H1 (cell line): ENCODE data around the gene HIVEP3. TPM values are rescaled to one million over a fixed set of nuclear protein-coding genes. Genes with fewer than 3 reads are reported as not detected.

Experiments used
- CTCF ChIA-PET: fragments of 300-600 bp; sonication (Branson Sonifier 250); formaldehyde crosslinking; loops from one replicate; lab custom pipeline; 2021; ENCODE audit not compliant: partially characterized antibody; lab: Charles Lee
- POLR2A ChIA-PET: fragments of 300-600 bp; sonication (Branson Sonifier 250); formaldehyde crosslinking; loops from one replicate; lab custom pipeline; 2021; ENCODE audit warnings: inconsistent platforms; ENCODE audit not compliant: partially characterized antibody; lab: Charles Lee
- DNase-seq, 2 experiments: peaks; one replicate each; pipeline versions ENCODE4 v3.0.0 to v3.0.0-alpha.2; 2010 to 2022; ENCODE audit warnings: low spot score in 2 of 2, low read depth in 1 of 2, mixed read lengths in 1 of 2
- FAIRE-seq: peaks from 2 replicates; lab custom pipeline; 2011; peaks lifted over from hg19 to GRCh38; lab: Jason Lieb, UNC
- H2AFZ ChIP-seq: 2 replicates; pipeline ENCODE4 v1.8.1; 2012; ENCODE audit warnings: low read length, inconsistent platforms
- H2AK5ac ChIP-seq: 2 replicates; pipeline ENCODE4 v1.6.1; 2013; ENCODE audit warnings: low read depth, low read length
- H2BK120ac ChIP-seq: replicated peaks from 2 replicates; pipeline ENCODE3; 2013; ENCODE audit warnings: low read depth, low read length, inconsistent platforms
- H2BK12ac ChIP-seq: 2 replicates; pipeline ENCODE4 v1.6.1; 2013; ENCODE audit warnings: low read depth, low read length
- H2BK15ac ChIP-seq: 2 replicates; pipeline ENCODE4 v1.6.1; 2013; ENCODE audit warnings: low read length
- H2BK20ac ChIP-seq: 2 replicates; pipeline ENCODE4 v1.6.1; 2013; ENCODE audit warnings: low read length
- H2BK5ac ChIP-seq: 2 replicates; pipeline ENCODE4 v1.6.1; 2013; ENCODE audit warnings: low read depth, low read length
- H3K14ac ChIP-seq: 2 replicates; pipeline ENCODE4 v1.6.1; 2013; ENCODE audit warnings: inconsistent platforms; ENCODE audit not compliant: insufficient read length
- H3K18ac ChIP-seq: 2 replicates; pipeline ENCODE4 v1.6.1; 2013; ENCODE audit warnings: low read length; ENCODE audit errors: extremely low read depth
- H3K23ac ChIP-seq: 2 replicates; pipeline ENCODE4 v1.6.1; 2013; ENCODE audit warnings: inconsistent platforms; ENCODE audit not compliant: insufficient read length
- H3K23me2 ChIP-seq: 2 replicates; pipeline ENCODE4 v1.6.1; 2013; ENCODE audit warnings: low read depth, low read length
- H3K27ac ChIP-seq: 2 replicates; pipeline ENCODE4 v1.6.1; 2011; ENCODE audit warnings: low read depth, low read length, inconsistent platforms
- H3K27me3 ChIP-seq, 4 experiments: replicated peaks in 1 of 4; 1 replicate in 1 of 4; 2 replicates in 3 of 4; pipeline versions ENCODE4 v1.6.1 to v1.8.1; 2011 to 2013; ENCODE audit warnings: low read length in 3 of 4, mild to moderate bottlenecking in 3 of 4, inconsistent platforms in 2 of 4, mixed read lengths in 2 of 4, moderate library complexity in 1 of 4; ENCODE audit not compliant: control insufficient read depth in 3 of 4, insufficient read depth in 3 of 4; ENCODE audit errors: extremely low read depth in 1 of 4
- H3K36me3 ChIP-seq, 4 experiments: 2 replicates each; pipeline versions ENCODE4 v1.6.1 to v1.8.1; 2011 to 2013; ENCODE audit warnings: mild to moderate bottlenecking in 4 of 4, low read length in 3 of 4, moderate library complexity in 2 of 4, control low read depth in 1 of 4, inconsistent platforms in 1 of 4; ENCODE audit not compliant: insufficient read depth in 4 of 4, control insufficient read depth in 2 of 4
- H3K4ac ChIP-seq: replicated peaks from 2 replicates; pipeline ENCODE3; 2013; ENCODE audit warnings: low read length, low read depth, mixed read lengths, inconsistent platforms; ENCODE audit not compliant: insufficient read length
- H3K4me1 ChIP-seq, 4 experiments: replicated peaks in 1 of 4; 1 replicate in 1 of 4; 2 replicates in 3 of 4; pipeline versions ENCODE4 v1.6.1 to v1.8.1; 2011 to 2013; ENCODE audit warnings: low read length in 3 of 4, inconsistent platforms in 2 of 4, mixed read lengths in 1 of 4; ENCODE audit not compliant: insufficient read depth in 4 of 4, control insufficient read depth in 3 of 4
- H3K4me2 ChIP-seq, 2 experiments: 2 replicates each; pipeline versions ENCODE4 v1.6.1 to v1.8.1; 2011 to 2013; ENCODE audit warnings: low read depth in 2 of 2, low read length in 2 of 2, control low read depth in 1 of 2, inconsistent platforms in 1 of 2, mild to moderate bottlenecking in 1 of 2; ENCODE audit not compliant: insufficient read depth in 1 of 2
- H3K4me3 ChIP-seq, 4 experiments: fragments of 200-600, 300-600 bp in 1 of 4; sonication (generic), shearing (Covaris generic), sonication (Bioruptor Twin) in 1 of 4; 2 replicates each; pipeline versions ENCODE4 v1.5.1 to v1.8.1; 2011 to 2016; ENCODE audit warnings: low read length in 4 of 4, low read depth in 3 of 4, control low read depth in 2 of 4, inconsistent platforms in 2 of 4, mild to moderate bottlenecking in 2 of 4, mixed read lengths in 1 of 4, moderate library complexity in 1 of 4; ENCODE audit not compliant: insufficient read depth in 2 of 4; ENCODE audit errors: extremely low read depth in 1 of 4
- H3K56ac ChIP-seq: replicated peaks from 2 replicates; pipeline ENCODE3; 2013; ENCODE audit warnings: low read depth, mild to moderate bottlenecking, mixed read lengths, low read length, inconsistent platforms; ENCODE audit not compliant: insufficient read length
- H3K79me1 ChIP-seq: 2 replicates; pipeline ENCODE4 v1.6.1; 2013; ENCODE audit warnings: low read depth, low read length, control low read depth
- H3K79me2 ChIP-seq, 2 experiments: 2 replicates each; pipeline versions ENCODE4 v1.6.1 to v1.8.1; 2012 to 2013; ENCODE audit warnings: low read length in 2 of 2, mild to moderate bottlenecking in 2 of 2, inconsistent platforms in 1 of 2; ENCODE audit not compliant: insufficient read depth in 2 of 2, control insufficient read depth in 1 of 2
- H3K9ac ChIP-seq, 4 experiments: replicated peaks in 1 of 4; 1 replicate in 1 of 4; 2 replicates in 3 of 4; pipeline versions ENCODE4 v1.6.1 to v1.8.1; 2011 to 2013; ENCODE audit warnings: low read depth in 3 of 4, low read length in 3 of 4, control low read depth in 2 of 4, mild to moderate bottlenecking in 2 of 4, moderate library complexity in 2 of 4, inconsistent platforms in 1 of 4; ENCODE audit errors: extremely low read depth in 1 of 4
- H3K9me3 ChIP-seq, 2 experiments: 2 replicates each; pipeline versions ENCODE4 v1.6.1 to v1.8.1; 2012 to 2013; ENCODE audit warnings: mild to moderate bottlenecking in 2 of 2, moderate library complexity in 2 of 2, control low read depth in 1 of 2, inconsistent platforms in 1 of 2, low read depth in 1 of 2, low read length in 1 of 2, mixed read lengths in 1 of 2; ENCODE audit not compliant: insufficient read depth in 2 of 2
- H4K20me1 ChIP-seq, 2 experiments: replicated peaks in 1 of 2; 2 replicates each; pipeline versions ENCODE3 to v1.8.1; 2011 to 2013; ENCODE audit warnings: inconsistent platforms in 2 of 2, low read length in 2 of 2, mild to moderate bottlenecking in 1 of 2; ENCODE audit not compliant: insufficient read depth in 2 of 2, control insufficient read depth in 1 of 2
- H4K5ac ChIP-seq: 2 replicates; pipeline ENCODE4 v1.6.1; 2013; ENCODE audit warnings: low read length, low read depth, mixed read lengths, inconsistent platforms; ENCODE audit not compliant: insufficient read length
- H4K8ac ChIP-seq: 2 replicates; pipeline ENCODE4 v1.8.0; 2013; ENCODE audit warnings: mild to moderate bottlenecking, moderate library complexity, low read length, inconsistent platforms; ENCODE audit not compliant: insufficient read depth; ENCODE audit errors: extremely low read depth
- H4K91ac ChIP-seq: replicated peaks from 2 replicates; pipeline ENCODE3; 2013; ENCODE audit warnings: low read length, mixed read lengths, inconsistent platforms; ENCODE audit not compliant: insufficient read length
- CREB1 ChIP-seq: IDR thresholded peaks from 2 replicates; pipeline ENCODE4 v1.6.1; 2012; ENCODE audit warnings: inconsistent platforms
- CTBP2 ChIP-seq: IDR thresholded peaks from 2 replicates; pipeline ENCODE4 v1.7.0; 2011; ENCODE audit warnings: borderline replicate concordance, mild to moderate bottlenecking, moderate library complexity, mixed read lengths, low read length; ENCODE audit not compliant: insufficient read depth, insufficient read length
- FOSL1 ChIP-seq: IDR thresholded peaks from 2 replicates; pipeline ENCODE4 v1.6.1; 2011; ENCODE audit warnings: mild to moderate bottlenecking, low read depth, low read length, moderate library complexity; ENCODE audit not compliant: insufficient read depth
- JUN ChIP-seq: IDR thresholded peaks from 2 replicates; pipeline ENCODE4 v1.6.1; 2011; ENCODE audit warnings: low read depth, mild to moderate bottlenecking, improper control_type of control experiment, low read length
- JUND ChIP-seq: IDR thresholded peaks from 2 replicates; pipeline ENCODE4 v1.6.1; 2011; ENCODE audit warnings: mild to moderate bottlenecking, improper control_type of control experiment, low read length
- KDM4A ChIP-seq: IDR thresholded peaks from one replicate; pipeline ENCODE4 v1.7.1; 2012; ENCODE audit warnings: low read depth, mild to moderate bottlenecking, moderate library complexity, low read length, inconsistent platforms; ENCODE audit not compliant: severe bottlenecking
- MAFK ChIP-seq: IDR thresholded peaks from 2 replicates; pipeline ENCODE4 v1.6.1; 2012; ENCODE audit warnings: low read depth, mild to moderate bottlenecking, improper control_type of control experiment, low read length
- NRF1 ChIP-seq: IDR thresholded peaks from 2 replicates; pipeline ENCODE4 v1.6.1; 2011; ENCODE audit warnings: mild to moderate bottlenecking, low read depth, low read length, improper control_type of control experiment
- PHF8 ChIP-seq: fragments of 200-600 bp; sonication (generic); conservative IDR thresholded peaks from 2 replicates; pipeline ENCODE4 v1.7.1; 2012; ENCODE audit warnings: low read depth, mild to moderate bottlenecking, inconsistent platforms, low read length, moderate library complexity
- RBBP5 ChIP-seq: IDR thresholded peaks from 2 replicates; pipeline ENCODE4 v1.7.1; 2012; ENCODE audit warnings: low read depth, mild to moderate bottlenecking, inconsistent platforms, low read length, moderate library complexity, borderline replicate concordance
- SIRT6 ChIP-seq: IDR thresholded peaks from one replicate; pipeline ENCODE4 v1.7.1; 2012; ENCODE audit warnings: low read length, inconsistent platforms
- SIX5 ChIP-seq: IDR thresholded peaks from 2 replicates; pipeline ENCODE4 v1.6.1; 2011; ENCODE audit warnings: mild to moderate bottlenecking, low read depth, low read length
- SP2 ChIP-seq: IDR thresholded peaks from 2 replicates; pipeline ENCODE4 v1.6.1; 2012; ENCODE audit warnings: mild to moderate bottlenecking, low read length, inconsistent platforms
- SP4 ChIP-seq: IDR thresholded peaks from 2 replicates; pipeline ENCODE4 v1.6.1; 2012; ENCODE audit warnings: low read length, inconsistent platforms
- TBP ChIP-seq: IDR thresholded peaks from 2 replicates; pipeline ENCODE4 v1.6.1; 2011; ENCODE audit warnings: low read depth, low read length, improper control_type of control experiment
- TCF12 ChIP-seq: IDR thresholded peaks from 2 replicates; pipeline ENCODE4 v1.6.1; 2011; ENCODE audit warnings: low read depth, mild to moderate bottlenecking, low read length
- WGBS, 2 experiments: shearing (Covaris generic) in 1 of 2; methylation state at CpG; one replicate each; pipeline versions ENCODE4 v1.1.6 to v1.1.7; 2013 to 2015; ENCODE audit warnings: low lambda C conversion rate in 2 of 2, mixed read lengths in 2 of 2, inconsistent platforms in 1 of 2, low coverage in 1 of 2, missing lambda C conversion rate in 1 of 2; ENCODE audit not compliant: insufficient replicate concordance in 2 of 2, insufficient coverage in 1 of 2, insufficient read length in 1 of 2; ENCODE audit errors: extremely low coverage in 1 of 2, missing lambda C conversion rate in 1 of 2; 5-methylcytosine and 5-hydroxymethylcytosine counted together
- polyA plus RNA-seq, 7 experiments: library from polyadenylated mRNA; depleted of rRNA in 3 of 7; stranded (reverse) in 5 of 7; unstranded in 2 of 7; fragments of >200 nt in 5 of 7; fragments of 200-250 nt in 2 of 7; gene quantifications; 1 replicate in 5 of 7; 2 replicates in 1 of 7; 4 replicates in 1 of 7; pipeline versions ENCODE4 v1.2.1 to v1.2.3, GENCODE V29; 2011 to 2013; ENCODE audit warnings: missing spikeins in 2 of 7, mixed read lengths in 2 of 7
- total RNA-seq: library from RNA; stranded (reverse); fragmentation: NEBNext Ultra II Directional; extraction: Animal tissue kit (Norgen Biotek cat#: 25700); gene quantifications from 2 replicates; pipeline ENCODE4 v1.2.1, GENCODE V29; 2021

Gene HIVEP3
- total and polyA plus RNA-seq, 2 of the 8 experiments (the other 6 are each of a cell fraction or from before 2014, with no cell fraction given): 0.24 to 0.69 TPM

GRCh38 chr1:41648844-41649243 is 269.9 kb downstream of the HIVEP3 start:
- Histone ChIP-seq H3K27me3 (no peaks in the 10 kb centered on the region), H3K36me3 (no peaks in the 10 kb centered on the region), H2BK15ac (no peak overlapping the region), H3K4ac (no peak overlapping the region), H3K18ac (no peak overlapping the region), H3K4me3 (no peak overlapping the region), H2BK120ac (no peak overlapping the region), H4K91ac (no peak overlapping the region), H2AFZ (no peak overlapping the region), H2AK5ac (no peak overlapping the region), H4K8ac (no peak overlapping the region), H3K79me2 (no peaks in the 10 kb centered on the region), H3K79me1 (no peaks in the 10 kb centered on the region), H3K27ac (no peak overlapping the region), H3K4me1 (peaks cover 0 to 7% (median 2%) of the 10 kb centered on the region in 4 experiments; a peak in 4 of 7 replicates), H3K9ac (no peak overlapping the region), H3K14ac (no peak overlapping the region), H2BK20ac (no peak overlapping the region), H3K23ac (no peak overlapping the region), H3K9me3 (no peaks in the 10 kb centered on the region), H2BK12ac (no peak overlapping the region), H3K4me2 (no peak overlapping the region), H3K23me2 (no peaks in the 10 kb centered on the region), H4K5ac (no peak overlapping the region), H4K20me1 (no peaks in the 10 kb centered on the region), H3K56ac (no peak overlapping the region), H2BK5ac (no peak overlapping the region)
- FAIRE-seq (no peak), DNase-seq (no peak)
- 92% methylated on average over 6 of the region's 6 CpGs; no CpG with 5 or more reads in 1 of the 2 experiments for WGBS, 2 experiments
- ChIA-PET POLR2A (no interaction called here), CTCF (interaction anchor here (1.0 to 1.4 kb wide), 3 partner anchors 10 to 217 kb away, joined by 3 to 4 read pairs (median 3); no protein-coding TSS in a partner anchor)
- TF ChIP-seq SP4 (no peak), SIX5 (no peak), PHF8 (no peak), SP2 (no peak), CTBP2 (no peak), FOSL1 (no peak), CREB1 (no peak), TBP (no peak), SIRT6 (no peak), NRF1 (no peak), MAFK (no peak), KDM4A (no peak), RBBP5 (no peak), JUN (no peak), TCF12 (no peak), JUND (no peak)
